ENCODE results near the gene UQCC5.

- no peak for TF ChIP-seq CTCF (IDR thresholded peaks at IDR 0.05)
- no peak for TF ChIP-seq EZH2 (IDR thresholded peaks at IDR 0.05)
Measured at GRCh38 chr3:52518723-52519444, 17.5 kb upstream of the UQCC5 start.

All from neural progenitor cell (in vitro differentiated cells).